ENCODE measurements around the gene KDM6A. TPM values are rescaled to one million over a fixed set of nuclear protein-coding genes. Genes with fewer than 3 reads are reported as not detected.
"Not testable (repeated sequence)": the region's sequence is repeated elsewhere in the genome, so short reads cannot be mapped to it uniquely, and the experiment has no call there.

KDM6A gene
- total RNA-seq, 1 experiment from 2014 or later = 40.9 TPM

DNA sequence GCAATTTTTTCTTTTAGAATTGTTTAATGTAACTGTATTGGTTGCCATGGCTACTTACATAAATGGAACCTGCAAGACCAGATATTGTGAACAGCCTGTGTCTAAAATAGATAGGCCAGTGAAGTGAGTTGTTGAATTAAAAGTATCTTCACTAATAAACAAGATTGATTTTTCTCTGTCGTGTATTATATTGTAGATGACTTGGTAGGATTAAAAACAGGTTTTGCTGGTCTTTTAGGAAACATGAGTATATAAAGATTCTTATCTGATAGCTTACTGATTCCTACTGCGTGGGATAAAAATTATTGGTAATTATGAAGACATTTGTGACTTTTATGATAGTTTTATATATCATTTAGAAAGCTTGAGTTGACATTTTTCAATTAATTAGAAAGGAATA lies 162.1 kb downstream of the KDM6A start:
- Histone ChIP-seq H3K27me3 (replicated peaks; ENCODE audit: insufficient read depth, low read depth, low read length, poor library complexity) (no peaks in the 10 kb centered on the region), H3K36me3 (ENCODE audit: insufficient read depth, low read length, poor library complexity, severe bottlenecking) (peaks cover 3% of the 10 kb centered on the region), H3K4me1 (ENCODE audit: insufficient read depth, low read length, poor library complexity, severe bottlenecking) (peaks cover 12% of the 10 kb centered on the region), H3K4me3 (ENCODE audit: low read depth, low read length, poor library complexity, severe bottlenecking) (no peak overlapping the region), H3K27ac (ENCODE audit: low read depth, low read length, poor library complexity, severe bottlenecking) (no peak overlapping the region), H3K9me3 (ENCODE audit: low read depth, low read length, poor library complexity, severe bottlenecking) (no peaks in the 10 kb centered on the region)
- TF ChIP-seq EZH2 (IDR thresholded peaks at IDR 0.05; ENCODE audit: borderline replicate concordance, low read depth, low read length, poor library complexity, severe bottlenecking) (no peak), CTCF (conservative IDR thresholded peaks at IDR 0.05; ENCODE audit: low read depth, low read length) (no peak)
- no peak for DNase-seq (ENCODE audit: low spot score)
- CTCF ChIA-PET = no interaction called here
- intact Hi-C loops (cut with micrococcal nuclease; ENCODE audit: unreplicated experiment) = no loop called here
- POLR2A ChIA-PET (ENCODE audit: low non-redundant PET) = no interaction called here
- no TSS peak for BruUV-seq (replicated peaks)

DNA sequence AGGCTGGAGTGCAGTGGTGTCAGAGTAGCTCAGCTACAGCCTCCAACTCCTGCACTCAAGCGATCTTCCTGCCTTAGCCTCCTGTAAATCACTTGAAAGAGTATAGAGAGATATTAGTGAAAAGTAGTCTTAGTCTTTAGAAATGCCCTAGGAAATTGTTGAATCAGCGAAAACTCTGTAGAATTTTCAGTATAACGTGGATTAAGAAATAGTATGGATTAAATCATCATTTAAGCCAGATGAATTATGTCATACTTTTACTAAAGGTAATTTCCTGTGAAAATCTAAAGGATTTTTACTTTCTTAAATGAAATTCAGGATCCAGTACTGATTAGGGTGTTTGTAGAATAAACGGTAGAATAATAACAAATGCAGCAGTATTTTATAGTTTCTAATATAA lies 163.2 kb downstream of the KDM6A start:
- intact Hi-C loops (cut with micrococcal nuclease; ENCODE audit: unreplicated experiment) = no loop called here
- ChIA-PET POLR2A (ENCODE audit: low non-redundant PET) (no interaction called here), CTCF (no interaction called here)
- no peaks in the 10 kb centered on the region for H3K27me3 ChIP-seq (replicated peaks; ENCODE audit: insufficient read depth, low read depth, low read length, poor library complexity)
- H3K36me3 ChIP-seq (ENCODE audit: insufficient read depth, low read length, poor library complexity, severe bottlenecking) = peaks cover 3% of the 10 kb centered on the region
- no peak overlapping the region for H3K4me3 ChIP-seq (ENCODE audit: low read depth, low read length, poor library complexity, severe bottlenecking)
- BruUV-seq (replicated peaks) = no TSS peak
- no peaks in the 10 kb centered on the region for H3K9me3 ChIP-seq (ENCODE audit: low read depth, low read length, poor library complexity, severe bottlenecking)
- H3K4me1 ChIP-seq (ENCODE audit: insufficient read depth, low read length, poor library complexity, severe bottlenecking) = peaks cover 11% of the 10 kb centered on the region
- TF ChIP-seq EZH2 (IDR thresholded peaks at IDR 0.05; ENCODE audit: borderline replicate concordance, low read depth, low read length, poor library complexity, severe bottlenecking) (no peak), CTCF (conservative IDR thresholded peaks at IDR 0.05; ENCODE audit: low read depth, low read length) (no peak)
- H3K27ac ChIP-seq (ENCODE audit: low read depth, low read length, poor library complexity, severe bottlenecking) = no peak overlapping the region
- DNase-seq (ENCODE audit: low spot score) = no peak

DNA sequence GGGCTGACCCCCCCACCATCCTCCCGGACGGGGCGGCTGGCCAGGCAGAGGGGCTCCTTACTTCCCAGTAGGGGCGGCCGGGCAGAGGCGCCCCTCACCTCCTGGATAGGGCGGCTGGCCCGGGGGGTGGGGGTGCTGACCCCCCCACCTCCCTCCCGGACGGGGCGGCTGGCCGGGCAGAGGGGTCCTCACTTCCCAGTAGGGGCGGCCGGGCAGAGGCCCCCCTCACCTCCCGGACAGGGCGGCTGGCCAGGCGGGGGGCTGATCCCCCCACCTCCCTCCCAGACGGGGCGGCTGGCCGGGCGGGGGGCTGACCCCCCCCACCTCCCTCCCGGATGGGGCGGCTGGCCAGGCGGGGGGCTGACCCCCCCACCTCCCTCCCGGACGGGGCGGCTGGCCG lies 167.1 kb downstream of the KDM6A start:
- H3K36me3 ChIP-seq (ENCODE audit: insufficient read depth, low read length, poor library complexity, severe bottlenecking); CTCF ChIA-PET: not testable (repeated sequence)

DNA sequence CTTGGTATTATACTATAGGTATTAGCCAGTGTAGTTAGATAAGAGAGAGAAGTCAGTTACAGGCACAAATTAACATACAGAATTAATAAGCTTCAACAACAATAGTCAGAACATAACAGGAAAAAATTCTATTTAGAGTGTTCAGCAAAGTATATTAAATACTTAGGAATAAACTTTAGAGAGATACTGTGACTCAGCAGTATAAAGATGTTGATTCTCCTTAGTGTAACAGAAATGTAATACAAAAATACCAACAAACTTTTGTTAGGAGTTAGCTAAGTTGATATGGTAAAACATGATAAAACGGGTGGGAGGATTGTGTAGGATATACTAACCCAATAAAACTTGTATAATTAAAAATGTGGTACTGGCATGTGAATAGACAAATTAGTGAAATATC lies 173.4 kb downstream of the KDM6A start:
- ChIA-PET POLR2A (ENCODE audit: low non-redundant PET) (no interaction called here), CTCF (no interaction called here)
- Histone ChIP-seq H3K4me3 (ENCODE audit: low read depth, low read length, poor library complexity, severe bottlenecking) (no peak overlapping the region), H3K36me3 (ENCODE audit: insufficient read depth, low read length, poor library complexity, severe bottlenecking) (no peaks in the 10 kb centered on the region), H3K27me3 (replicated peaks; ENCODE audit: insufficient read depth, low read depth, low read length, poor library complexity) (no peaks in the 10 kb centered on the region), H3K4me1 (ENCODE audit: insufficient read depth, low read length, poor library complexity, severe bottlenecking) (peaks cover 6% of the 10 kb centered on the region), H3K9me3 (ENCODE audit: low read depth, low read length, poor library complexity, severe bottlenecking) (no peaks in the 10 kb centered on the region), H3K27ac (ENCODE audit: low read depth, low read length, poor library complexity, severe bottlenecking) (no peak overlapping the region)
- DNase-seq (ENCODE audit: low spot score) = no peak
- TF ChIP-seq EZH2 (IDR thresholded peaks at IDR 0.05; ENCODE audit: borderline replicate concordance, low read depth, low read length, poor library complexity, severe bottlenecking) = no peak
- TF ChIP-seq CTCF (conservative IDR thresholded peaks at IDR 0.05; ENCODE audit: low read depth, low read length) = no peak
- intact Hi-C loops (cut with micrococcal nuclease; ENCODE audit: unreplicated experiment) = no loop called here
- BruUV-seq (replicated peaks) = no TSS peak

More for the DNA sequence above, 167.1 kb downstream of the KDM6A start:
- DNase-seq (ENCODE audit: low spot score); H3K4me3 ChIP-seq (ENCODE audit: low read depth, low read length, poor library complexity, severe bottlenecking); H3K9me3 ChIP-seq (ENCODE audit: low read depth, low read length, poor library complexity, severe bottlenecking); BruUV-seq (replicated peaks); H3K4me1 ChIP-seq (ENCODE audit: insufficient read depth, low read length, poor library complexity, severe bottlenecking); intact Hi-C loops (cut with micrococcal nuclease; ENCODE audit: unreplicated experiment); H3K27me3 ChIP-seq (replicated peaks; ENCODE audit: insufficient read depth, low read depth, low read length, poor library complexity); H3K27ac ChIP-seq (ENCODE audit: low read depth, low read length, poor library complexity, severe bottlenecking); POLR2A ChIA-PET (ENCODE audit: low non-redundant PET): not testable (repeated sequence)

Measured in A673 (cell line).